Esophagus squamous epithelium (tissue), 4 donors: Measurements from ENCODE around the gene UBE2J1.

Source experiments
- POLR2A ChIP-seq, 4 donors: fragments of 450-650 bp; IDR thresholded peaks; one replicate each; pipeline ENCODE4 v1.6.1; 2017; ENCODE audit warnings: antibody characterized with exemption in 4 of 4, mild to moderate bottlenecking in 4 of 4, moderate library complexity in 3 of 4
- TF ChIP-seq, protein P1 (sequence below), 6 experiments: fragments of 450-650 bp in 4 of 6; fragments of 200-600 bp in 2 of 6; sonication (generic) in 2 of 6; IDR thresholded peaks; one replicate each; pipeline ENCODE4 v1.5.1; 2016 to 2019; ENCODE audit warnings: antibody characterized with exemption in 6 of 6, mild to moderate bottlenecking in 4 of 6, moderate library complexity in 4 of 6

DNA sequence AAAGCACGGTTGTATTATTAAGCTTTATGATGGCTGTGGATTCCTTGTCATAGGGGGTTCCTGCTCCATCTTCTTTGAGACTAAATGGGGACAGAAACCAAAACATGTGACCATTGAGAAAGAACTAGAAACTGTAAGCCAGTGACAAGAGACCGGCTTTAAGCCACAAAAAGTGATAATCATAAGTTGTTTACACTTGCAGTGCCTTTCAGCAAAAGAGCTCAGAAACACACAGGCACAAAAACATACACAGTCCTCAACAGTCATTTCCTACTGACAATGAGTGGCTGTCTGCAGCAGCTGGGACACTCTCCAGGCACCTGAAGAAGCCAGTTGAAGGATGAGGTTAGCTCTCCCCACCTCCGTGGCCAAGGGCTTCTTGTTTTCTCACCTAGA, 20.0 kb upstream of the UBE2J1 start:
- TF ChIP-seq, protein P1, sequence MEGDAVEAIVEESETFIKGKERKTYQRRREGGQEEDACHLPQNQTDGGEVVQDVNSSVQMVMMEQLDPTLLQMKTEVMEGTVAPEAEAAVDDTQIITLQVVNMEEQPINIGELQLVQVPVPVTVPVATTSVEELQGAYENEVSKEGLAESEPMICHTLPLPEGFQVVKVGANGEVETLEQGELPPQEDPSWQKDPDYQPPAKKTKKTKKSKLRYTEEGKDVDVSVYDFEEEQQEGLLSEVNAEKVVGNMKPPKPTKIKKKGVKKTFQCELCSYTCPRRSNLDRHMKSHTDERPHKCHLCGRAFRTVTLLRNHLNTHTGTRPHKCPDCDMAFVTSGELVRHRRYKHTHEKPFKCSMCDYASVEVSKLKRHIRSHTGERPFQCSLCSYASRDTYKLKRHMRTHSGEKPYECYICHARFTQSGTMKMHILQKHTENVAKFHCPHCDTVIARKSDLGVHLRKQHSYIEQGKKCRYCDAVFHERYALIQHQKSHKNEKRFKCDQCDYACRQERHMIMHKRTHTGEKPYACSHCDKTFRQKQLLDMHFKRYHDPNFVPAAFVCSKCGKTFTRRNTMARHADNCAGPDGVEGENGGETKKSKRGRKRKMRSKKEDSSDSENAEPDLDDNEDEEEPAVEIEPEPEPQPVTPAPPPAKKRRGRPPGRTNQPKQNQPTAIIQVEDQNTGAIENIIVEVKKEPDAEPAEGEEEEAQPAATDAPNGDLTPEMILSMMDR (IDR thresholded peaks at IDR 0.05) = no peak
- no peak for TF ChIP-seq POLR2A (IDR thresholded peaks at IDR 0.05)
